ENCODE measurements around the gene RASEF.

GRCh38 chr9:83030391-83031107 is 32.4 kb downstream of the RASEF start:
- TF ChIP-seq, protein P1, sequence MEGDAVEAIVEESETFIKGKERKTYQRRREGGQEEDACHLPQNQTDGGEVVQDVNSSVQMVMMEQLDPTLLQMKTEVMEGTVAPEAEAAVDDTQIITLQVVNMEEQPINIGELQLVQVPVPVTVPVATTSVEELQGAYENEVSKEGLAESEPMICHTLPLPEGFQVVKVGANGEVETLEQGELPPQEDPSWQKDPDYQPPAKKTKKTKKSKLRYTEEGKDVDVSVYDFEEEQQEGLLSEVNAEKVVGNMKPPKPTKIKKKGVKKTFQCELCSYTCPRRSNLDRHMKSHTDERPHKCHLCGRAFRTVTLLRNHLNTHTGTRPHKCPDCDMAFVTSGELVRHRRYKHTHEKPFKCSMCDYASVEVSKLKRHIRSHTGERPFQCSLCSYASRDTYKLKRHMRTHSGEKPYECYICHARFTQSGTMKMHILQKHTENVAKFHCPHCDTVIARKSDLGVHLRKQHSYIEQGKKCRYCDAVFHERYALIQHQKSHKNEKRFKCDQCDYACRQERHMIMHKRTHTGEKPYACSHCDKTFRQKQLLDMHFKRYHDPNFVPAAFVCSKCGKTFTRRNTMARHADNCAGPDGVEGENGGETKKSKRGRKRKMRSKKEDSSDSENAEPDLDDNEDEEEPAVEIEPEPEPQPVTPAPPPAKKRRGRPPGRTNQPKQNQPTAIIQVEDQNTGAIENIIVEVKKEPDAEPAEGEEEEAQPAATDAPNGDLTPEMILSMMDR (conservative IDR thresholded peaks at IDR 0.05; ENCODE audit: low read depth, low read length), result no peak
- TF ChIP-seq USF2 (IDR thresholded peaks at IDR 0.05; ENCODE audit: low read depth, low read length), result no peak
- no peak for TF ChIP-seq POLR2A (IDR thresholded peaks at IDR 0.05; ENCODE audit: low read depth, low read length)
- TF ChIP-seq SMC3 (IDR thresholded peaks at IDR 0.05; ENCODE audit: low read depth, low read length), result no peak
- TF ChIP-seq MAFK (IDR thresholded peaks at IDR 0.05; ENCODE audit: low read depth, low read length), result no peak
- TF ChIP-seq BHLHE40 (IDR thresholded peaks at IDR 0.05; ENCODE audit: low read depth, low read length), result no peak
- TF ChIP-seq RFX5 (IDR thresholded peaks at IDR 0.05; ENCODE audit: low read depth, low read length), result no peak
